OCI-LY7 (cell line): ENCODE results near the gene BHLHA9. TPM values are rescaled to one million over a fixed set of nuclear protein-coding genes. Genes with fewer than 3 reads are reported as not detected.
"Not testable (repeated sequence)": the region's sequence is repeated elsewhere in the genome, so short reads cannot be mapped to it uniquely, and the experiment has no call there.

Experiments used
- BruUV-seq: library from RNA; stranded (reverse); fragments of 400-500 nt; replicated peaks from 2 replicates; lab custom pipeline; 2021; lab: Mats Ljungman, UMichigan
- CTCF ChIA-PET: fragments of 300-600 bp; sonication (Branson Sonifier 250); formaldehyde crosslinking; loops from one replicate; lab custom pipeline; 2022; ENCODE audit warnings: antibody characterized with exemption; ENCODE audit not compliant: unreplicated experiment; lab: Charles Lee
- POLR2A ChIA-PET: fragments of 300-600 bp; sonication (Branson Sonifier 250); formaldehyde crosslinking; loops from one replicate; lab custom pipeline; 2022; ENCODE audit warnings: antibody characterized with exemption; lab: Charles Lee
- DNase-seq: peaks from one replicate; pipeline ENCODE4 v3.0.0-alpha.2; 2015; ENCODE audit warnings: low spot score
- H2AFZ ChIP-seq: fragments of 200-600 bp; sonication (generic), shearing (Covaris generic); 2 replicates; pipeline ENCODE4 v1.6.1; 2014; ENCODE audit warnings: mild to moderate bottlenecking, antibody characterized with exemption, low read length, moderate library complexity
- H3K27ac ChIP-seq: fragments of 200-600 bp; sonication (generic); 2 replicates; pipeline ENCODE4 v1.5.1; 2014; ENCODE audit warnings: mixed run types, low read depth, mild to moderate bottlenecking, moderate library complexity, low read length, inconsistent platforms; ENCODE audit not compliant: poor library complexity, severe bottlenecking
- H3K36me3 ChIP-seq: fragments of 200-600 bp; sonication (generic); 2 replicates; pipeline ENCODE4 v1.6.1; 2014; ENCODE audit warnings: mild to moderate bottlenecking, antibody characterized with exemption, low read length, moderate library complexity, mixed read lengths; ENCODE audit not compliant: insufficient read depth
- H3K4me1 ChIP-seq: fragments of 200-600 bp; sonication (generic); 2 replicates; pipeline ENCODE4 v1.5.1; 2014; ENCODE audit warnings: mild to moderate bottlenecking, low read length; ENCODE audit not compliant: insufficient read depth, poor library complexity, severe bottlenecking
- H3K4me2 ChIP-seq: fragments of 200-600 bp; sonication (generic); 2 replicates; pipeline ENCODE4 v1.6.1; 2014; ENCODE audit warnings: mild to moderate bottlenecking, low read length
- H3K4me3 ChIP-seq: fragments of 200-600 bp; sonication (generic); 2 replicates; pipeline ENCODE4 v1.5.1; 2014; ENCODE audit warnings: mild to moderate bottlenecking, low read depth, low read length; ENCODE audit not compliant: poor library complexity, severe bottlenecking
- H3K79me2 ChIP-seq: fragments of 200-600 bp; sonication (generic); 2 replicates; pipeline ENCODE4 v1.6.1; 2016; ENCODE audit warnings: low read depth, mild to moderate bottlenecking, low read length, moderate library complexity, mixed read lengths; ENCODE audit not compliant: insufficient read depth
- H3K9me2 ChIP-seq: fragments of 200-600 bp; sonication (generic); 2 replicates; pipeline ENCODE4 v1.6.1; 2016; ENCODE audit warnings: mild to moderate bottlenecking, low read length, mixed read lengths; ENCODE audit not compliant: insufficient read depth
- H3K9me3 ChIP-seq: fragments of 200-600 bp; sonication (generic); 2 replicates; pipeline ENCODE4 v1.6.1; 2014; ENCODE audit warnings: mild to moderate bottlenecking, mixed run types, low read length, mixed read lengths
- H4K20me1 ChIP-seq: fragments of 200-600 bp; sonication (generic); 2 replicates; pipeline ENCODE4 v1.6.1; 2014; ENCODE audit warnings: mild to moderate bottlenecking, antibody characterized with exemption, low read length, moderate library complexity, mixed read lengths; ENCODE audit not compliant: insufficient read depth
- CTCF ChIP-seq: fragments of 200-600 bp; sonication (generic); conservative IDR thresholded peaks from 2 replicates; pipeline ENCODE4 v1.5.1; 2014; ENCODE audit warnings: mild to moderate bottlenecking, antibody characterized with exemption, low read length, moderate library complexity, mixed read lengths
- EZH2phosphoT487 ChIP-seq: fragments of 200-600 bp; sonication (generic); IDR thresholded peaks from 2 replicates; pipeline ENCODE4 v1.6.1; 2018; ENCODE audit warnings: low read depth, borderline replicate concordance, mild to moderate bottlenecking, mixed run types, antibody characterized with exemption, low read length, moderate library complexity, mixed read lengths
- intact Hi-C: fragments of 100-400 bp; cut with micrococcal nuclease; formaldehyde crosslinking; loops from one replicate; pipeline ENCODE4 v1.10.0; 2022; ENCODE audit not compliant: unreplicated experiment
- total RNA-seq, 2 experiments: library from RNA; depleted of rRNA in 1 of 2; stranded (reverse); fragments of >200 nt in 1 of 2; shearing (Covaris generic) in 1 of 2; gene quantifications; 2 replicates each; pipeline ENCODE4 v1.2.3, GENCODE V29; 2014 to 2022

The BHLHA9 gene
- total RNA-seq, 2 experiments from 2014 or later, result not detected

GRCh38 chr17:1239210-1239609, 31.0 kb upstream of the BHLHA9 start:
- no peak overlapping the region for H3K27ac ChIP-seq
- no peak overlapping the region for H3K4me3 ChIP-seq
- intact Hi-C loops, result no loop called here
- H3K36me3 ChIP-seq, result no peaks in the 10 kb centered on the region
- H3K4me1 ChIP-seq, result no peaks in the 10 kb centered on the region
- no peak for TF ChIP-seq EZH2phosphoT487
- TF ChIP-seq CTCF, result no peak
- no peaks in the 10 kb centered on the region for H3K9me2 ChIP-seq
- no peaks in the 10 kb centered on the region for H3K9me3 ChIP-seq
- H3K4me2 ChIP-seq, result no peak overlapping the region
- ChIA-PET CTCF (no interaction called here), POLR2A (no interaction called here)
- no peak for DNase-seq
- H4K20me1 ChIP-seq, result no peaks in the 10 kb centered on the region
- no TSS peak for BruUV-seq
- H3K79me2 ChIP-seq, result no peaks in the 10 kb centered on the region
- H2AFZ ChIP-seq, result no peak overlapping the region

GRCh38 chr17:1240426-1240825, 29.8 kb upstream of the BHLHA9 start:
- H3K4me3 ChIP-seq, H2AFZ ChIP-seq, DNase-seq, H3K4me2 ChIP-seq, H3K9me3 ChIP-seq, H3K27ac ChIP-seq, H3K79me2 ChIP-seq, BruUV-seq, H4K20me1 ChIP-seq, H3K9me2 ChIP-seq, H3K4me1 ChIP-seq, intact Hi-C loops, H3K36me3 ChIP-seq, CTCF ChIA-PET, POLR2A ChIA-PET: not testable (repeated sequence)

- ChIA-PET POLR2A (no interaction called here), CTCF (no interaction called here)
- H3K27ac ChIP-seq, result no peak overlapping the region
- H3K9me2 ChIP-seq, result no peaks in the 10 kb centered on the region
- H4K20me1 ChIP-seq, result no peaks in the 10 kb centered on the region
- no peak overlapping the region for H3K4me2 ChIP-seq
- TF ChIP-seq EZH2phosphoT487, result no peak
- no peak for TF ChIP-seq CTCF
- no peaks in the 10 kb centered on the region for H3K79me2 ChIP-seq
- BruUV-seq, result no TSS peak
- no peaks in the 10 kb centered on the region for H3K4me1 ChIP-seq
- H3K9me3 ChIP-seq, result no peaks in the 10 kb centered on the region
- H2AFZ ChIP-seq, result no peak overlapping the region
- H3K36me3 ChIP-seq, result no peaks in the 10 kb centered on the region
- no peak overlapping the region for H3K4me3 ChIP-seq
- intact Hi-C loops, result no loop called here
- DNase-seq, result no peak
These were observed 28.3 kb upstream of the BHLHA9 start for GRCh38 chr17:1241929-1242328.
